Osteoblast (primary cell): ENCODE measurements around the gene C21orf91. TPM values are rescaled to one million over a fixed set of nuclear protein-coding genes. Genes with fewer than 3 reads are reported as not detected.

Experiments used
- DNase-seq: peaks from one replicate; pipeline ENCODE4 v3.0.0; 2011; ENCODE audit warnings: low spot score, mixed read lengths; ENCODE audit not compliant: insufficient read length; ENCODE audit errors: missing footprints
- H2AFZ ChIP-seq: 2 replicates; pipeline ENCODE4 v1.6.0; 2011; ENCODE audit warnings: mild to moderate bottlenecking, low read length
- H3K27ac ChIP-seq: 2 replicates; pipeline ENCODE4 v1.5.1; 2011; ENCODE audit warnings: mild to moderate bottlenecking, low read depth, low read length, moderate library complexity
- H3K27me3 ChIP-seq: 2 replicates; pipeline ENCODE4 v1.6.0; 2012; ENCODE audit warnings: mild to moderate bottlenecking, control low read depth, inconsistent platforms, low read length, moderate library complexity; ENCODE audit not compliant: insufficient read depth
- H3K36me3 ChIP-seq: 2 replicates; pipeline ENCODE4 v1.5.1; 2011; ENCODE audit warnings: mild to moderate bottlenecking, low read length, control low read depth, moderate library complexity; ENCODE audit not compliant: insufficient read depth
- H3K4me1 ChIP-seq: 2 replicates; pipeline ENCODE4 v1.5.1; 2011; ENCODE audit warnings: mild to moderate bottlenecking, low read length, control low read depth, moderate library complexity; ENCODE audit not compliant: insufficient read depth
- H3K4me2 ChIP-seq: 2 replicates; pipeline ENCODE4 v1.6.0; 2011; ENCODE audit warnings: mild to moderate bottlenecking, low read length; ENCODE audit not compliant: insufficient read depth
- H3K4me3 ChIP-seq: fragments of 200-600 bp; sonication (generic); 3 replicates; pipeline ENCODE4 v1.5.1; 2012; ENCODE audit warnings: mild to moderate bottlenecking, low read length, inconsistent platforms; ENCODE audit not compliant: insufficient read depth
- H3K79me2 ChIP-seq: 2 replicates; pipeline ENCODE4 v1.6.0; 2012; ENCODE audit warnings: mild to moderate bottlenecking, low read length, control low read depth, inconsistent platforms; ENCODE audit not compliant: insufficient read depth
- H3K9me3 ChIP-seq: 2 replicates; pipeline ENCODE4 v1.5.1; 2011; ENCODE audit warnings: low read depth, low read length, control low read depth
- H4K20me1 ChIP-seq: 2 replicates; pipeline ENCODE4 v1.6.0; 2012; ENCODE audit warnings: mild to moderate bottlenecking, low read length, control low read depth; ENCODE audit not compliant: insufficient read depth
- CTCF ChIP-seq: IDR thresholded peaks from 2 replicates; pipeline ENCODE4 v1.5.1; 2011; ENCODE audit warnings: mild to moderate bottlenecking, low read depth, low read length, moderate library complexity; ENCODE audit errors: extremely low read depth
- total RNA-seq: library from RNA; depleted of rRNA; stranded (reverse); fragments of >200 nt; gene quantifications from 2 replicates; pipeline ENCODE4 v1.2.3, GENCODE V29; 2012

C21orf91 gene
- total RNA-seq, 1 donor, result 18.1 TPM

DNA sequence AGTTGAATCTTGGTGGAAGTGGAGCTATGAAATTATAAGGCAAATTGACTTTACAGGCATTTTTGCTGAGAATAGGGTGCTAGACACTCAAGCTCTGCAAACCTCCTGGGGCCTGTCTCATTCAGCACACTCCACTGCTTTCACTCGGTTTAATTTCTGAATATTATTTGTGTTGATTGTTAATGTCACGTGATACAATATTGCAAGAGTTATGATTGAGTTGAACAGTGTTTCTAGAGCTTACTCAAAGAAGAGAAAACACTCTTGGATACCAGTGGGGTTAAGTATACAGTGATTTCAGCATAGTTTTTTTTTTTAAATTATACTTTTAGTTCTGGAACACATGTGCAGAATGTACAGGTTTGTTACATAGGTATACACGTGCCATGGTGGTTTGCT lies 49.7 kb downstream of the C21orf91 start:
- H3K4me3 ChIP-seq, result no peak overlapping the region
- H4K20me1 ChIP-seq, result no peaks in the 10 kb centered on the region
- no peaks in the 10 kb centered on the region for H3K9me3 ChIP-seq
- no peaks in the 10 kb centered on the region for H3K4me1 ChIP-seq
- H3K79me2 ChIP-seq, result no peaks in the 10 kb centered on the region
- H2AFZ ChIP-seq, result no peak overlapping the region
- H3K27me3 ChIP-seq, result no peaks in the 10 kb centered on the region
- H3K27ac ChIP-seq, result no peak overlapping the region
- H3K36me3 ChIP-seq, result no peaks in the 10 kb centered on the region
- no peak for DNase-seq
- no peak overlapping the region for H3K4me2 ChIP-seq
- no peak for TF ChIP-seq CTCF

GRCh38 chr21:17768840-17769446 lies 50.2 kb downstream of the C21orf91 start:
- no peaks in the 10 kb centered on the region for H3K9me3 ChIP-seq
- no peak overlapping the region for H2AFZ ChIP-seq
- no peak overlapping the region for H3K4me2 ChIP-seq
- H3K27ac ChIP-seq, result no peak overlapping the region
- no peaks in the 10 kb centered on the region for H3K4me1 ChIP-seq
- TF ChIP-seq CTCF, result no peak
- H3K36me3 ChIP-seq, result no peaks in the 10 kb centered on the region
- no peaks in the 10 kb centered on the region for H3K79me2 ChIP-seq
- no peak overlapping the region for H3K4me3 ChIP-seq
- no peak for DNase-seq
- H4K20me1 ChIP-seq, result no peaks in the 10 kb centered on the region
- H3K27me3 ChIP-seq, result no peaks in the 10 kb centered on the region

DNA sequence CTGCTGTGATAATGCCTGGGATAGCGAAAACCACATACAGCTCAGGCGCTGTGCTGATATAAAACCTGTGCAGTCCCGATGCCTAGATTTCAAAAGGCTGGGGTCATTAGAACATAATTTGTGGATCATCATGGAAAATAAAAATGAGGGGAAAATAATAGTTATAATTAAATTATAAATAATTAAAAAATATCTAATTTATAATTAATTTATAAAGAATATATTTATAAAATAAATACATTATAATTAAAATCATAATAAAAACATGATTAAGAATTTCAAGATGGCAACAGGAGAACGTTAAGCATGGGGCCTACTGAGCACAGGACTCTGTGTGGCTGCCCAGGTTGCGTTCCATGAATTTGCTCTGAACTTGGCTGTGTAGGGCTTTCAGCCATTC lies 53.9 kb downstream of the C21orf91 start:
- H4K20me1 ChIP-seq, result no peaks in the 10 kb centered on the region
- H3K4me3 ChIP-seq, result no peak overlapping the region
- no peaks in the 10 kb centered on the region for H3K79me2 ChIP-seq
- no peaks in the 10 kb centered on the region for H3K9me3 ChIP-seq
- no peak overlapping the region for H2AFZ ChIP-seq
- no peak for DNase-seq
- no peak overlapping the region for H3K27ac ChIP-seq
- H3K36me3 ChIP-seq, result no peaks in the 10 kb centered on the region
- H3K27me3 ChIP-seq, result no peaks in the 10 kb centered on the region
- H3K4me2 ChIP-seq, result no peak overlapping the region
- H3K4me1 ChIP-seq, result no peaks in the 10 kb centered on the region
- TF ChIP-seq CTCF, result no peak

DNA sequence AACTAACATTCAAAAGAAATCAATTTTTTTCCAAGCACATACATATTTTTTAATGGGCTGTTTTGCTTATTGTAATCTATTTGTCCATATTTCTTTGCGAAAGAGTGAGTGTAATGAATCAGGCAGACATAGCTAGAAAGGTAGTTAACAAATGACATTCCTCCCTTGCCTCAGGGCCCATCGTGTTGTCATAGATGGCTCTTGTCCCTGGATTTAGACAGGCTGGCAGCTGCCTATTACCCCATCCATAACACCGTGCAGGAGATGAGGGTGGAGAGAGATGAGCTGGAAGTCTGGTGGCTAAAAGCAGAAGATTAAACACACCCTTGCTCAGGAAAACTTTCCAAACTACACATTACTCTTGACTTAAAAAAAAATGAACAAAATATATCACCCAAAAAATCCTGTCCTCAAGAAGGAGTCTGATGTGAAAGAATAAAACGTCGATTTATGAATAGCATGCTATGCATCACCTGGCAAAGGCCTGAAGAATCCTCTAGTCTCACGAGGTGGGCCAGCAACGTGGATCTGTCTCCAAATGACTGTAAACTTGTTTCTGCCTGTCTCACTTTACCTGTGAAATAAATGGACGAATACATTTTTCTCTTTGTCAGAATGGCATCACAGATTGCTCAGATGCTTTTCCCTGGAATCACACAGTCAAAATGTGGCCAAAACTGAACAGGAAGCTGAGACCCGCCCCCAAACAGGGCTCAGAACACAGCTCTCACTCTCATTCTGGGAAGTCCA lies 55.7 kb downstream of the C21orf91 start:
- H3K27ac ChIP-seq, result no peak overlapping the region
- H3K4me2 ChIP-seq, result no peak overlapping the region

More for the DNA sequence above, 55.7 kb downstream of the C21orf91 start:
- H2AFZ ChIP-seq, result no peak overlapping the region
- H3K4me1 ChIP-seq, result no peaks in the 10 kb centered on the region
- no peak for DNase-seq
- H3K4me3 ChIP-seq, result no peak overlapping the region
- no peaks in the 10 kb centered on the region for H3K36me3 ChIP-seq
- H4K20me1 ChIP-seq, result no peaks in the 10 kb centered on the region
- TF ChIP-seq CTCF, result no peak
- H3K27me3 ChIP-seq, result no peaks in the 10 kb centered on the region
- no peaks in the 10 kb centered on the region for H3K79me2 ChIP-seq
- H3K9me3 ChIP-seq, result no peaks in the 10 kb centered on the region
